Hematopoietic multipotent progenitor cell treated with erythropoietin and hydrocortisone succinate and interleukin-3 and kit ligand, for 17 days (in vitro differentiated cells): ENCODE results near the gene RAB11FIP3.
"Not testable (repeated sequence)": the region's sequence is repeated elsewhere in the genome, so short reads cannot be mapped to it uniquely, and the experiment has no call there.

Experiments
- DNase-seq: peaks from one replicate; pipeline ENCODE4 v3.0.0-alpha.2; 2015; ENCODE audit warnings: low spot score

Gene RAB11FIP3

GRCh38 chr16:467249-467871 lies 41.9 kb downstream of the RAB11FIP3 start:
- not testable (repeated sequence) for DNase-seq

GRCh38 chr16:468068-468821 lies 42.8 kb downstream of the RAB11FIP3 start:
- DNase-seq, result no peak

- not testable (repeated sequence) for DNase-seq
These were observed 44.0 kb downstream of the RAB11FIP3 start for GRCh38 chr16:469459-469858.

GRCh38 chr16:470418-470817 lies 45.0 kb downstream of the RAB11FIP3 start:
- no peak for DNase-seq

GRCh38 chr16:471353-472198 lies 46.1 kb downstream of the RAB11FIP3 start:
- no peak for DNase-seq

GRCh38 chr16:472199-472504 lies 46.7 kb downstream of the RAB11FIP3 start:
- DNase-seq, result no peak

- no peak for DNase-seq
These were observed 47.9 kb downstream of the RAB11FIP3 start for GRCh38 chr16:473046-474043.

- no peak for DNase-seq
These were observed 49.1 kb downstream of the RAB11FIP3 start for GRCh38 chr16:474420-475122.

GRCh38 chr16:476039-476438 lies 50.6 kb downstream of the RAB11FIP3 start:
- DNase-seq, result no peak

- no peak for DNase-seq
These were observed 52.1 kb downstream of the RAB11FIP3 start for GRCh38 chr16:477301-478157.

- DNase-seq, result not testable (repeated sequence)
These were observed 52.8 kb downstream of the RAB11FIP3 start for GRCh38 chr16:478287-478686.

GRCh38 chr16:482468-483185 lies 57.2 kb downstream of the RAB11FIP3 start:
- no peak for DNase-seq

GRCh38 chr16:483341-484075 lies 58.1 kb downstream of the RAB11FIP3 start:
- DNase-seq, result no peak

GRCh38 chr16:489606-490005 lies 64.2 kb downstream of the RAB11FIP3 start:
- no peak for DNase-seq

GRCh38 chr16:490768-491167 lies 65.3 kb downstream of the RAB11FIP3 start:
- DNase-seq, result no peak

GRCh38 chr16:491220-491919 lies 65.9 kb downstream of the RAB11FIP3 start:
- no peak for DNase-seq

GRCh38 chr16:492211-492875 lies 66.9 kb downstream of the RAB11FIP3 start:
- no peak for DNase-seq
